H1 (cell line): ENCODE measurements around the gene ZFP1.

Experiments used
- CBX5 ChIP-seq: fragments of 300-800, 300-1000 bp; sonication (generic); IDR thresholded peaks from 2 replicates; pipeline ENCODE4 v1.7.1; 2016; ENCODE audit warnings: antibody characterized with exemption, low read length, low read depth
- CEBPB ChIP-seq: IDR thresholded peaks from 2 replicates; pipeline ENCODE4 v1.6.1; 2012; ENCODE audit warnings: low read depth, low read length
- EP300 ChIP-seq, 2 experiments: IDR thresholded peaks; 1 replicate in 1 of 2; 2 replicates in 1 of 2; pipeline ENCODE4 v1.6.1; 2011 to 2012; ENCODE audit warnings: low read depth in 2 of 2, low read length in 2 of 2, mild to moderate bottlenecking in 2 of 2, borderline replicate concordance in 1 of 2, inconsistent platforms in 1 of 2, moderate library complexity in 1 of 2
- EZH2 ChIP-seq: fragments of 200-600 bp; sonication (generic); IDR thresholded peaks from 2 replicates; pipeline ENCODE4 v1.7.1; 2012; ENCODE audit warnings: low read depth, mild to moderate bottlenecking, moderate library complexity, low read length, inconsistent platforms; ENCODE audit not compliant: severe bottlenecking
- JUN ChIP-seq: IDR thresholded peaks from 2 replicates; pipeline ENCODE4 v1.6.1; 2011; ENCODE audit warnings: low read depth, mild to moderate bottlenecking, improper control_type of control experiment, low read length
- JUND ChIP-seq: IDR thresholded peaks from 2 replicates; pipeline ENCODE4 v1.6.1; 2011; ENCODE audit warnings: mild to moderate bottlenecking, improper control_type of control experiment, low read length
- MAFK ChIP-seq: IDR thresholded peaks from 2 replicates; pipeline ENCODE4 v1.6.1; 2012; ENCODE audit warnings: low read depth, mild to moderate bottlenecking, improper control_type of control experiment, low read length
- POLR2AphosphoS5 ChIP-seq: IDR thresholded peaks from 2 replicates; pipeline ENCODE4 v1.6.1; 2011; ENCODE audit warnings: low read depth, low read length
- POU5F1 ChIP-seq: IDR thresholded peaks from 2 replicates; pipeline ENCODE4 v1.6.1; 2011; ENCODE audit warnings: low read depth, mild to moderate bottlenecking, low read length, moderate library complexity
- SP1 ChIP-seq: IDR thresholded peaks from 2 replicates; pipeline ENCODE4 v1.6.1; 2011; ENCODE audit warnings: low read depth, low read length
- TCF12 ChIP-seq: IDR thresholded peaks from 2 replicates; pipeline ENCODE4 v1.6.1; 2011; ENCODE audit warnings: low read depth, mild to moderate bottlenecking, low read length
- TF ChIP-seq, protein P1 (sequence below), 3 experiments: IDR thresholded peaks; 1 replicate in 2 of 3; 2 replicates in 1 of 3; pipeline versions ENCODE4 v1.5.1 to v1.6.1; 2011; ENCODE audit warnings: low read length in 3 of 3, mild to moderate bottlenecking in 3 of 3, inconsistent platforms in 2 of 3, low read depth in 1 of 3, moderate library complexity in 1 of 3; ENCODE audit not compliant: insufficient read depth in 1 of 3; ENCODE audit errors: control extremely low read depth in 1 of 3
- TF ChIP-seq, protein P2 (sequence below): IDR thresholded peaks from 2 replicates; pipeline ENCODE4 v1.6.1; 2011; ENCODE audit warnings: low read length, improper control_type of control experiment

DNA sequence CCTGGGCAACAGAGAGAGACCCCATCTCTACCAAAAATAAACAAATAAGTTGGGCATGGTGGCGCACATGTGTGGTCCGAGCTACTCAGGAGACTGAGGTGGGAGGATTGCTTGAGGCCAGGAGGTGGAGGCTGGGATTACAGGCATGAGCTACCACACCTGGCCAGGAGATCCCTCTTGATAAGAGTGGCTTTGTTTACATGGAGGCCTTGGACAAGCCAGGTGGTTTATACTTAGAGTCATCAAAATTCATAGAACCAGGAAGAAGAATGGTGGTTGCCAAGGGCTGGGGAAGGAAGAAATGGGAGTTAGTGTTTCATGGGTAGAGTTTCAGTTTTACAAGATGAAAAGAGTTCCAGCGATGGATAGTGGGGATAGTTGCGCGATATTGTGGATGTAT lies 8.8 kb upstream of the ZFP1 start:
- TF ChIP-seq EZH2: no peak
- TF ChIP-seq, protein P1, sequence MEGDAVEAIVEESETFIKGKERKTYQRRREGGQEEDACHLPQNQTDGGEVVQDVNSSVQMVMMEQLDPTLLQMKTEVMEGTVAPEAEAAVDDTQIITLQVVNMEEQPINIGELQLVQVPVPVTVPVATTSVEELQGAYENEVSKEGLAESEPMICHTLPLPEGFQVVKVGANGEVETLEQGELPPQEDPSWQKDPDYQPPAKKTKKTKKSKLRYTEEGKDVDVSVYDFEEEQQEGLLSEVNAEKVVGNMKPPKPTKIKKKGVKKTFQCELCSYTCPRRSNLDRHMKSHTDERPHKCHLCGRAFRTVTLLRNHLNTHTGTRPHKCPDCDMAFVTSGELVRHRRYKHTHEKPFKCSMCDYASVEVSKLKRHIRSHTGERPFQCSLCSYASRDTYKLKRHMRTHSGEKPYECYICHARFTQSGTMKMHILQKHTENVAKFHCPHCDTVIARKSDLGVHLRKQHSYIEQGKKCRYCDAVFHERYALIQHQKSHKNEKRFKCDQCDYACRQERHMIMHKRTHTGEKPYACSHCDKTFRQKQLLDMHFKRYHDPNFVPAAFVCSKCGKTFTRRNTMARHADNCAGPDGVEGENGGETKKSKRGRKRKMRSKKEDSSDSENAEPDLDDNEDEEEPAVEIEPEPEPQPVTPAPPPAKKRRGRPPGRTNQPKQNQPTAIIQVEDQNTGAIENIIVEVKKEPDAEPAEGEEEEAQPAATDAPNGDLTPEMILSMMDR (IDR thresholded peaks at IDR 0.05; ENCODE audit: control extremely low read depth in 1 of 3, insufficient read depth in 1 of 3, low read depth in 1 of 3, low read length in 3 of 3): no peak
- TF ChIP-seq JUND: no peak
- no peak for TF ChIP-seq EP300 (IDR thresholded peaks at IDR 0.05; ENCODE audit: borderline replicate concordance in 1 of 2, low read depth in 2 of 2, low read length in 2 of 2)
- no peak for TF ChIP-seq CEBPB
- TF ChIP-seq, protein P2, sequence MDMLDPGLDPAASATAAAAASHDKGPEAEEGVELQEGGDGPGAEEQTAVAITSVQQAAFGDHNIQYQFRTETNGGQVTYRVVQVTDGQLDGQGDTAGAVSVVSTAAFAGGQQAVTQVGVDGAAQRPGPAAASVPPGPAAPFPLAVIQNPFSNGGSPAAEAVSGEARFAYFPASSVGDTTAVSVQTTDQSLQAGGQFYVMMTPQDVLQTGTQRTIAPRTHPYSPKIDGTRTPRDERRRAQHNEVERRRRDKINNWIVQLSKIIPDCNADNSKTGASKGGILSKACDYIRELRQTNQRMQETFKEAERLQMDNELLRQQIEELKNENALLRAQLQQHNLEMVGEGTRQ: no peak
- TF ChIP-seq MAFK: no peak
- TF ChIP-seq TCF12: no peak
- TF ChIP-seq POLR2AphosphoS5: no peak
- TF ChIP-seq CBX5: no peak
- no peak for TF ChIP-seq SP1
- TF ChIP-seq JUN: no peak
- no peak for TF ChIP-seq POU5F1
